ENCODE results near the gene MSH5. TPM values are rescaled to one million over a fixed set of nuclear protein-coding genes. Genes with fewer than 3 reads are reported as not detected.
"Not testable (repeated sequence)": the region's sequence is repeated elsewhere in the genome, so short reads cannot be mapped to it uniquely, and the experiment has no call there.

The MSH5 gene
- total RNA-seq, 3 donors from 2014 or later (not counting 1 experiment from before 2014, with no cell fraction given), result 28.2 to 44.6 (median 43.7) TPM

DNA sequence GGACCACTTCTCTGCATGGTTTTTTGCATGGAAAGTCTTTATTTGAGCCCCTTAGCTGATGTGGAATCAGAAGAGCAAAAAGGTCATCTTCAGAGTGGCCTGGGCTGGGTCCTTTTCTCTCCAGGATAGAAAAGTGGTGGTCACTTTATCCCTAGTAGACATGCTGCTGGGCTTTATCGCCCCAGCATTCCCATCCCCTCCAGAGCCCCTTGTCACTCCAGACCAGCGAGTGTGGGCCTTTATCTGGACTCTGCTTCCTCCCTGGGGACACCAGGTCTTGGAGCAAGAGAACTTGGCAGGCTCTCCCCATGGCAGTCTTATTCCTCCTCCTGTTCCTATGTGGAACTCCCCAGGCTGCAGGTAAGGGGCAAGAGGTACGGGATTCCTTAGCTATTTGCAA is 33.2 kb upstream of the MSH5 start, which contains the start of gene LY6G6F:
Gene LY6G6F (plus strand): TSS at position 268 of the 400 bp plus-strand sequence. CDS start 41 bp downstream, at position 309.
- no peak within 1 kb of the TSS for H3K27ac Mint-ChIP-seq
- DNase-seq (no peak), ATAC-seq (no peak)
- H3K9me3 ChIP-seq (ENCODE audit: control insufficient read depth, insufficient read depth, low read length), result no peaks in the 10 kb centered on the region
- peaks cover 26 to 28% of the 10 kb centered on the region in 2 donors for H3K4me1 Mint-ChIP-seq
- no peak within 1 kb of the TSS for H3K4me3 Mint-ChIP-seq
- no peak for TF ChIP-seq CTCF (IDR thresholded peaks at IDR 0.05)
- no peaks in the 10 kb centered on the region for H3K27me3 ChIP-seq (ENCODE audit: control insufficient read depth, insufficient read depth, low read length)
- no peaks in the 10 kb centered on the region for H3K27me3 Mint-ChIP-seq (ENCODE audit: low read depth in 2 of 2)
- intact Hi-C loops (cut with micrococcal nuclease), result no loop called here
- H3K36me3 ChIP-seq (ENCODE audit: control insufficient read depth, insufficient read depth, low read length), result peaks cover under 1% of the 10 kb centered on the region
- H3K27ac ChIP-seq (ENCODE audit: low read length), result no peak within 1 kb of the TSS
- no peaks in the 10 kb centered on the region for H3K36me3 Mint-ChIP-seq
- 90% methylated on average over 2 of the region's 3 CpGs for WGBS (ENCODE audit: insufficient coverage)
- H3K4me1 ChIP-seq (ENCODE audit: control insufficient read depth, insufficient read depth, low read length), result peaks cover 32% of the 10 kb centered on the region
- no peaks in the 10 kb centered on the region for H3K9me3 Mint-ChIP-seq
- H3K4me3 ChIP-seq (ENCODE audit: low read length), result no peak within 1 kb of the TSS

DNA sequence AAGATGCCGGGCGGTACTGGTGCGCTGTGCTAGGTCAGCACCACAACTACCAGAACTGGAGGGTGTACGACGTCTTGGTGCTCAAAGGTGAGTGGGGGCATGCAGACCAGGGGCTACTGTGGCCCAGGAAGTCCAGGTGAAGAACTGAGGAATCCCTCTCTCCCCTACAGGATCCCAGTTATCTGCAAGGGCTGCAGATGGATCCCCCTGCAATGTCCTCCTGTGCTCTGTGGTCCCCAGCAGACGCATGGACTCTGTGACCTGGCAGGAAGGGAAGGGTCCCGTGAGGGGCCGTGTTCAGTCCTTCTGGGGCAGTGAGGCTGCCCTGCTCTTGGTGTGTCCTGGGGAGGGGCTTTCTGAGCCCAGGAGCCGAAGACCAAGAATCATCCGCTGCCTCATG is 32.1 kb upstream of the MSH5 start:
- Mint-ChIP-seq H3K4me3 (no peak overlapping the region), H3K27ac (no peak overlapping the region), H3K36me3 (no peaks in the 10 kb centered on the region), H3K27me3 (ENCODE audit: low read depth in 2 of 2) (no peaks in the 10 kb centered on the region), H3K4me1 (peaks cover 23% of the 10 kb centered on the region in 2 donors), H3K9me3 (no peaks in the 10 kb centered on the region)
- peaks cover 22% of the 10 kb centered on the region for H3K4me1 ChIP-seq (ENCODE audit: control insufficient read depth, insufficient read depth, low read length)
- 87% methylated on average over 10 of the region's 10 CpGs for WGBS (ENCODE audit: insufficient coverage)
- intact Hi-C loops (cut with micrococcal nuclease), result no loop called here
- no peak overlapping the region for H3K4me3 ChIP-seq (ENCODE audit: low read length)
- H3K9me3 ChIP-seq (ENCODE audit: control insufficient read depth, insufficient read depth, low read length), result no peaks in the 10 kb centered on the region
- no peak overlapping the region for H3K27ac ChIP-seq (ENCODE audit: low read length)
- DNase-seq, result no peak
- H3K27me3 ChIP-seq (ENCODE audit: control insufficient read depth, insufficient read depth, low read length), result no peaks in the 10 kb centered on the region
- H3K36me3 ChIP-seq (ENCODE audit: control insufficient read depth, insufficient read depth, low read length), result no peaks in the 10 kb centered on the region
- no peak for TF ChIP-seq CTCF (IDR thresholded peaks at IDR 0.05)
- ATAC-seq, result no peak

DNA sequence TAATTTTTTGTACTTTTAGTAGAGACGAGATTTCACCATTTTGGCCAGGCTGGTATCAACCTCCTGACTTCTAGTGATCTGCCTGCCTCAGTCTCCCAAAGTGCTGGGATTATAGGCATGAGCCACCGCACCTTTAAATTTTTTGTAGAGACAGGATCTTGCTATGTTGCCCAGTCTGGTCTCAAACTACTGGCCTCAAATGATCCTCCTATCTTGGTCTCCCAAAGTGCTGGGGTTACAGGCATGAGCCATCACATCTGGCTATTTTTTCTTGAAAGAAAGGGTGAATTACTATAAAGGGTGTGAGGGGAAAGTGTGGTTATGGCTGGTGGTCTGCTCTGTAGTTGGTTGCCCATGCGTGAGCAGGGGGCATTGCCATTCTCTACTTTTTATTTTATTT is 31.6 kb upstream of the MSH5 start:
- 95% methylated on average over 2 of the region's 3 CpGs for WGBS (ENCODE audit: insufficient coverage)
- Mint-ChIP-seq H3K4me3 (no peak overlapping the region), H3K9me3 (no peaks in the 10 kb centered on the region), H3K36me3 (no peaks in the 10 kb centered on the region), H3K27me3 (ENCODE audit: low read depth in 2 of 2) (no peaks in the 10 kb centered on the region), H3K27ac (no peak overlapping the region), H3K4me1 (peaks cover 20% of the 10 kb centered on the region in 2 donors)
- H3K27ac ChIP-seq (ENCODE audit: low read length), result no peak overlapping the region
- no peak for ATAC-seq
- no peaks in the 10 kb centered on the region for H3K27me3 ChIP-seq (ENCODE audit: control insufficient read depth, insufficient read depth, low read length)
- H3K4me3 ChIP-seq (ENCODE audit: low read length), result no peak overlapping the region
- no peak for TF ChIP-seq CTCF (IDR thresholded peaks at IDR 0.05)
- no peaks in the 10 kb centered on the region for H3K36me3 ChIP-seq (ENCODE audit: control insufficient read depth, insufficient read depth, low read length)
- no peak for DNase-seq
- H3K9me3 ChIP-seq (ENCODE audit: control insufficient read depth, insufficient read depth, low read length), result no peaks in the 10 kb centered on the region
- peaks cover 22% of the 10 kb centered on the region for H3K4me1 ChIP-seq (ENCODE audit: control insufficient read depth, insufficient read depth, low read length)
- intact Hi-C loops (cut with micrococcal nuclease), result no loop called here

GRCh38 chr6:31709157-31709556 is 30.6 kb upstream of the MSH5 start:
- H3K27ac Mint-ChIP-seq; H3K36me3 ChIP-seq (ENCODE audit: control insufficient read depth, insufficient read depth, low read length); DNase-seq; H3K4me3 Mint-ChIP-seq; H3K4me3 ChIP-seq (ENCODE audit: low read length); H3K27ac ChIP-seq (ENCODE audit: low read length); H3K9me3 ChIP-seq (ENCODE audit: control insufficient read depth, insufficient read depth, low read length); ATAC-seq; H3K27me3 ChIP-seq (ENCODE audit: control insufficient read depth, insufficient read depth, low read length); intact Hi-C loops (cut with micrococcal nuclease); H3K36me3 Mint-ChIP-seq; H3K9me3 Mint-ChIP-seq; H3K27me3 Mint-ChIP-seq (ENCODE audit: low read depth in 2 of 2): not testable (repeated sequence)
- H3K4me1 ChIP-seq (ENCODE audit: control insufficient read depth, insufficient read depth, low read length), result peaks cover 14% of the 10 kb centered on the region
- peaks cover 16 to 19% of the 10 kb centered on the region in 2 donors for H3K4me1 Mint-ChIP-seq
- WGBS (ENCODE audit: insufficient coverage), result 90% methylated on average over 9 of the region's 11 CpGs
